ENCODE results near the gene KCNMB2. TPM values are rescaled to one million over a fixed set of nuclear protein-coding genes. Genes with fewer than 3 reads are reported as not detected.

Gene KCNMB2
- total and polyA plus RNA-seq, 2 donors (not counting 1 experiment from before 2014, with no cell fraction given): 0.17 TPM; not detected in 1

DNA sequence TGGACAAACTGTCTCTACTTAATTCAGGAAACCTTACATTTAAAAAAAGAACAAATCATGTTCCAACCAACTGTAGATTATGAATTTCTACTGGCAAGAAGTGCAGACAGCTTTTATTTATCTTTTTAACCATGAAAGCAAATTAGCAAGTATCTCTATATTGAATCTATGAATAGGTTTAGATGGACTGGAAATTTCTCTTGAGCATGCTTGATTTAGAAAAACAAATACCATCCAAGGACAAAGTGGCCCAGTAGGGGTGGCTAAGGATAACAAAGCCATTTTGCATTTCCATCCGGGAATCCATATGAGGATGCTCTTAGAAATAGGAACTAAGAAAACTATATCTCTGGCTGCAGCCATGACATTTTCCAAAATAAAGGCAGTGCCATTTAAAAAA is 150.6 kb downstream of the KCNMB2 start:
- H3K27ac ChIP-seq (ENCODE audit: insufficient read depth, low read length): no peak overlapping the region
- H3K9ac ChIP-seq (ENCODE audit: insufficient read depth, low read length): no peak overlapping the region
- TF ChIP-seq EZH2 (IDR thresholded peaks at IDR 0.05; ENCODE audit: low read length, missing control alignments): no peak
- TF ChIP-seq, protein P1, sequence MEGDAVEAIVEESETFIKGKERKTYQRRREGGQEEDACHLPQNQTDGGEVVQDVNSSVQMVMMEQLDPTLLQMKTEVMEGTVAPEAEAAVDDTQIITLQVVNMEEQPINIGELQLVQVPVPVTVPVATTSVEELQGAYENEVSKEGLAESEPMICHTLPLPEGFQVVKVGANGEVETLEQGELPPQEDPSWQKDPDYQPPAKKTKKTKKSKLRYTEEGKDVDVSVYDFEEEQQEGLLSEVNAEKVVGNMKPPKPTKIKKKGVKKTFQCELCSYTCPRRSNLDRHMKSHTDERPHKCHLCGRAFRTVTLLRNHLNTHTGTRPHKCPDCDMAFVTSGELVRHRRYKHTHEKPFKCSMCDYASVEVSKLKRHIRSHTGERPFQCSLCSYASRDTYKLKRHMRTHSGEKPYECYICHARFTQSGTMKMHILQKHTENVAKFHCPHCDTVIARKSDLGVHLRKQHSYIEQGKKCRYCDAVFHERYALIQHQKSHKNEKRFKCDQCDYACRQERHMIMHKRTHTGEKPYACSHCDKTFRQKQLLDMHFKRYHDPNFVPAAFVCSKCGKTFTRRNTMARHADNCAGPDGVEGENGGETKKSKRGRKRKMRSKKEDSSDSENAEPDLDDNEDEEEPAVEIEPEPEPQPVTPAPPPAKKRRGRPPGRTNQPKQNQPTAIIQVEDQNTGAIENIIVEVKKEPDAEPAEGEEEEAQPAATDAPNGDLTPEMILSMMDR (conservative IDR thresholded peaks at IDR 0.05 in 1 of 2, IDR thresholded peaks at IDR 0.05 in 1 of 2; ENCODE audit: low read depth in 1 of 2, low read length in 2 of 2): no peak
- no peaks in the 10 kb centered on the region for H3K27me3 ChIP-seq (ENCODE audit: control insufficient read depth, insufficient read depth, low read length)
- H3K9me3 ChIP-seq (ENCODE audit: control insufficient read depth, insufficient read depth, low read depth, low read length): no peaks in the 10 kb centered on the region
- H3K4me2 ChIP-seq (ENCODE audit: extremely low read depth, insufficient read depth, low read length): no peak overlapping the region
- no peaks in the 10 kb centered on the region for H3K4me1 ChIP-seq (ENCODE audit: control insufficient read depth, extremely low read depth, insufficient read depth, low read length)
- H3K36me3 ChIP-seq (ENCODE audit: control insufficient read depth, insufficient read depth, low read length): no peaks in the 10 kb centered on the region
- H4K20me1 ChIP-seq (ENCODE audit: control insufficient read depth, extremely low read depth, insufficient read depth, low read length): no peaks in the 10 kb centered on the region
- H3K4me3 ChIP-seq (replicated peaks in 1 of 4; ENCODE audit: control extremely low read depth in 1 of 4, insufficient read depth in 1 of 4, low read depth in 3 of 4, low read length in 4 of 4): no peak overlapping the region
- H3K79me2 ChIP-seq (ENCODE audit: control insufficient read depth, insufficient read depth, low read length): no peaks in the 10 kb centered on the region
- DNase-seq (ENCODE audit: low read depth in 2 of 2): no peak
- no peak overlapping the region for H2AFZ ChIP-seq (ENCODE audit: low read length)

DNA sequence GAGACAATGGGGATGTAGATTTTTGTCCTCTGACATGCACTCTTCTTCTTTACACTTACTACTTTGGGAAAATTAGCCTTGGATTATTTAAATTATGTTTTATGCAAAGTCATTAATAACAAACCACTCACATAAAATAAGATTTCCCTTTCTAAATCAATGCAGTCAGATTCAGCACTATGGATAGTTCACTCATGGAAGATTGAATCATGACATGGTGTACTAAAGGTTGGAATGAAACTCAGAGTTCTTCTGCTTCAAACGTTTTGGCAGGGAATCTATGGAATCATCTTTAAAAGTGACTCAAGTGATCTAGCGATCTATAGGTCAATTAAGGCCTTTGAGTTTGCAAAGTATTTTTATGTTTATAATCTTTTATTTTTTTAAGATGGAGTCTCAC is 154.3 kb downstream of the KCNMB2 start:
- Histone ChIP-seq H4K20me1 (ENCODE audit: control insufficient read depth, extremely low read depth, insufficient read depth, low read length) (no peaks in the 10 kb centered on the region), H3K27me3 (ENCODE audit: control insufficient read depth, insufficient read depth, low read length) (no peaks in the 10 kb centered on the region), H3K4me1 (ENCODE audit: control insufficient read depth, extremely low read depth, insufficient read depth, low read length) (no peaks in the 10 kb centered on the region), H3K9ac (ENCODE audit: insufficient read depth, low read length) (no peak overlapping the region), H2AFZ (ENCODE audit: low read length) (no peak overlapping the region), H3K4me3 (replicated peaks in 1 of 4; ENCODE audit: control extremely low read depth in 1 of 4, insufficient read depth in 1 of 4, low read depth in 3 of 4, low read length in 4 of 4) (no peak overlapping the region), H3K4me2 (ENCODE audit: extremely low read depth, insufficient read depth, low read length) (no peak overlapping the region), H3K36me3 (ENCODE audit: control insufficient read depth, insufficient read depth, low read length) (no peaks in the 10 kb centered on the region), H3K9me3 (ENCODE audit: control insufficient read depth, insufficient read depth, low read depth, low read length) (no peaks in the 10 kb centered on the region), H3K79me2 (ENCODE audit: control insufficient read depth, insufficient read depth, low read length) (no peaks in the 10 kb centered on the region), H3K27ac (ENCODE audit: insufficient read depth, low read length) (no peak overlapping the region)
- no peak for TF ChIP-seq EZH2 (IDR thresholded peaks at IDR 0.05; ENCODE audit: low read length, missing control alignments)
- TF ChIP-seq, protein P1 (conservative IDR thresholded peaks at IDR 0.05 in 1 of 2, IDR thresholded peaks at IDR 0.05 in 1 of 2; ENCODE audit: low read depth in 1 of 2, low read length in 2 of 2): no peak
- DNase-seq (ENCODE audit: low read depth in 2 of 2): no peak

GRCh38 chr3:178699364-178699763 is 163.1 kb downstream of the KCNMB2 start:
- H3K79me2 ChIP-seq (ENCODE audit: control insufficient read depth, insufficient read depth, low read length): no peaks in the 10 kb centered on the region
- H3K9me3 ChIP-seq (ENCODE audit: control insufficient read depth, insufficient read depth, low read depth, low read length): no peaks in the 10 kb centered on the region
- H3K9ac ChIP-seq (ENCODE audit: insufficient read depth, low read length): no peak overlapping the region
- H3K27me3 ChIP-seq (ENCODE audit: control insufficient read depth, insufficient read depth, low read length): no peaks in the 10 kb centered on the region
- H3K4me1 ChIP-seq (ENCODE audit: control insufficient read depth, extremely low read depth, insufficient read depth, low read length): peaks cover 6% of the 10 kb centered on the region
- H3K27ac ChIP-seq (ENCODE audit: insufficient read depth, low read length): no peak overlapping the region
- H4K20me1 ChIP-seq (ENCODE audit: control insufficient read depth, extremely low read depth, insufficient read depth, low read length): no peaks in the 10 kb centered on the region
- H2AFZ ChIP-seq (ENCODE audit: low read length): no peak overlapping the region
- DNase-seq (ENCODE audit: low read depth in 2 of 2): no peak
- no peak overlapping the region for H3K4me3 ChIP-seq (replicated peaks in 1 of 4; ENCODE audit: control extremely low read depth in 1 of 4, insufficient read depth in 1 of 4, low read depth in 3 of 4, low read length in 4 of 4)
- TF ChIP-seq EZH2 (IDR thresholded peaks at IDR 0.05; ENCODE audit: low read length, missing control alignments): no peak
- TF ChIP-seq, protein P1 (conservative IDR thresholded peaks at IDR 0.05 in 1 of 2, IDR thresholded peaks at IDR 0.05 in 1 of 2; ENCODE audit: low read depth in 1 of 2, low read length in 2 of 2): no peak
- no peak overlapping the region for H3K4me2 ChIP-seq (ENCODE audit: extremely low read depth, insufficient read depth, low read length)
- H3K36me3 ChIP-seq (ENCODE audit: control insufficient read depth, insufficient read depth, low read length): no peaks in the 10 kb centered on the region

Measured in fibroblast of lung (primary cell).